Measurements from ENCODE around the gene RASD2. TPM values are rescaled to one million over a fixed set of nuclear protein-coding genes. Genes with fewer than 3 reads are reported as not detected.
A peak's percentile ranks its signal among the peaks of the same experiment; 100 is the strongest.

Gene RASD2
- total RNA-seq, 6 experiments from 2014 or later = not detected

DNA sequence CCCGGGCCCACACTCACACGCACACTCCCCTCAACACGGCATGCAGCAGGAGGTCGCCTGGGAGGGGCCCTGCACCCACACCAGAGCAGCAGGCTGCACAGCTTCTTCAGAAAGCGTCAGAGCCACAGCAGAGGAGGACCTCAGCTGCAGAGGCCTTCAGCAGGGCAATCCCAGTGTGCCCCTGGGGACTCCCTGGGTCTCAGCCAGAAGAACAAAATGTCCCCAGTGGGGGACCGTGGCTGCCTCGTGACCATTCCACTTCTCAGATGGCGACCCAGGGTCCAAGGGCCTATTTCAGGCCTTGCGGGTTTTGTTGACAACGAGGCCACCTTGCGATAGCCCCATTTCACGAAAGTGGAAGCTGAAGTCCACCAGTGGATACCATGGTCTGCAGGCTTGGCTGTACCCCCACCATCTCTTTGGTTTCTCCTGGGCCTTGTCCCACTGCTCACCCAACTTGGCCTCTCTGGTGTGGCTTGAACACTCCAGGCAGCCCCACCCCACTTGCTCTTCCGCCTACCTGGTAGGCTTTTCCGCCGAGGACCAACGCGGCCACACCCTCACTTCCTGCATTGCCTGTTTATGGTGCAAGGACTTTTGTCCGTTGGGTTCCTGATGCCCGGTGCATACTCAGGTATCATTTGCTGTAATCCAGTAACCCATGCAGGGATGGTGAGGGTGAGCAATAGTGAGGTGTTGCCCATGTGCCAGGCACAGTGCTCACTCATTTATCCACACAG, 38.4 kb downstream of the RASD2 start:
- H3K4me3 Mint-ChIP-seq = no peak overlapping the region
- no peak for DNase-seq
- H3K36me3 Mint-ChIP-seq (ENCODE audit: low read depth) = no peaks in the 10 kb centered on the region
- no peaks in the 10 kb centered on the region for H3K9me3 Mint-ChIP-seq
- no peak overlapping the region for H3K27ac Mint-ChIP-seq
- peaks cover 12% of the 10 kb centered on the region for H3K27me3 Mint-ChIP-seq (ENCODE audit: insufficient read depth)
- TF ChIP-seq, protein P1, sequence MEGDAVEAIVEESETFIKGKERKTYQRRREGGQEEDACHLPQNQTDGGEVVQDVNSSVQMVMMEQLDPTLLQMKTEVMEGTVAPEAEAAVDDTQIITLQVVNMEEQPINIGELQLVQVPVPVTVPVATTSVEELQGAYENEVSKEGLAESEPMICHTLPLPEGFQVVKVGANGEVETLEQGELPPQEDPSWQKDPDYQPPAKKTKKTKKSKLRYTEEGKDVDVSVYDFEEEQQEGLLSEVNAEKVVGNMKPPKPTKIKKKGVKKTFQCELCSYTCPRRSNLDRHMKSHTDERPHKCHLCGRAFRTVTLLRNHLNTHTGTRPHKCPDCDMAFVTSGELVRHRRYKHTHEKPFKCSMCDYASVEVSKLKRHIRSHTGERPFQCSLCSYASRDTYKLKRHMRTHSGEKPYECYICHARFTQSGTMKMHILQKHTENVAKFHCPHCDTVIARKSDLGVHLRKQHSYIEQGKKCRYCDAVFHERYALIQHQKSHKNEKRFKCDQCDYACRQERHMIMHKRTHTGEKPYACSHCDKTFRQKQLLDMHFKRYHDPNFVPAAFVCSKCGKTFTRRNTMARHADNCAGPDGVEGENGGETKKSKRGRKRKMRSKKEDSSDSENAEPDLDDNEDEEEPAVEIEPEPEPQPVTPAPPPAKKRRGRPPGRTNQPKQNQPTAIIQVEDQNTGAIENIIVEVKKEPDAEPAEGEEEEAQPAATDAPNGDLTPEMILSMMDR (IDR thresholded peaks at IDR 0.05) = no peak
- no peaks in the 10 kb centered on the region for H3K4me1 Mint-ChIP-seq (ENCODE audit: low read depth)

DNA sequence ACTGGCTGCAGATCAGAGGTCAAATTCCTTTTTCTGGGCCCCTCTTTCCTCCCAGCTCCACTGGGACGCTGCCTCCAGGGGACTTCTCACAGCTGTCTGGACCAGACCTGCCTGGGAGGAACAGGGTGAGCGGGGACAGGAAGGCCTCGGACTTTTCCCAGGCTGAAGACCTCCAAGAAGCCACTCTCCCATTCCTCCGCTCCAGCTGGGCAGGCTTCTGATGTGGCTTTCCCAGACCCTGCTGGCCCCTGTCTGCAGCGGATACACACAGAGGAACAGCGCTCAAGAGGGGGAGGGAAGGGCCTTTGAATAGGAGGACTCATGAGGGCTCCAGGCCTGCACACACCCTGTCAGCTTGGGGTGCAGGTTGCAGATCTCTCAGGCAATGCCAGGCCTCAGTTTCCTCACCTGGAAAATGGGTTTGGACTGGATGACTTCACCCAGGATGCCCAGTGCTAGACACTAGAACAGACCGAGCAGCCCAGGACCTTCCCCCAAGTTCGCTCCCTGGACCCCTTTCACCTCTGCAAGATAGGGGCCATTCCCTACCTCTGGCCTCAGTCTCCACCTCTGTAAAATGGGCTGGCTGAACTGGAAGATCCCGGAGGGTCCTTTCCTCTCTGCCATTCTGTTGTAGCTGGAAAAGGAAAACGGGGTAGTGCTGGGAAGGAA, 39.9 kb downstream of the RASD2 start:
- Mint-ChIP-seq H3K36me3 (ENCODE audit: low read depth) (no peaks in the 10 kb centered on the region), H3K4me1 (ENCODE audit: low read depth) (no peaks in the 10 kb centered on the region), H3K27me3 (ENCODE audit: insufficient read depth) (peaks cover 5% of the 10 kb centered on the region; the same call in 1 of the 2 replicates), H3K9me3 (no peaks in the 10 kb centered on the region), H3K27ac (no peak overlapping the region), H3K4me3 (no peak overlapping the region)
- TF ChIP-seq, protein P1 (IDR thresholded peaks at IDR 0.05) = no peak
- DNase-seq = no peak

DNA sequence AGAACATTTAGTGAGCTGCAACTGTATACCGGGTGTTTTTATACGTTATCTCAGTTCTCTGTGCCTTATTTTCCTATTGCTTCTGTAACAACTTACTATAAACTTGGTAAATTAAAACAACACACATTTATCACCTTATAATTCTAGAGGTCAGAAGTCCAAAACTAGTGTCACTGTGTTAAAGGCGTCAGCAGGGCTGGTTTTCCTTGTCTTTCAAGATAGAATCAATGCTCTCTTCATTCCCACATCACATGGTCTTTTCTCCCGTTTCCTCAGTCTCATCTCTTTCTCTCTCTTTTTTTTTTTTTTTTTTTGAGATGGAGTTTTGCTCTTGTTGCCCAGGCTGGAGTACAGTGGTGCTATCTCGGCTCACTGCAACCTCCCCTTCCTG, 40.4 kb downstream of the RASD2 start:
- TF ChIP-seq, protein P1 (IDR thresholded peaks at IDR 0.05) = no peak
- H3K27me3 Mint-ChIP-seq (ENCODE audit: insufficient read depth) = no peaks in the 10 kb centered on the region; the same call in 1 of the 2 replicates
- H3K36me3 Mint-ChIP-seq (ENCODE audit: low read depth) = no peaks in the 10 kb centered on the region
- no peaks in the 10 kb centered on the region for H3K4me1 Mint-ChIP-seq (ENCODE audit: low read depth)
- no peak overlapping the region for H3K27ac Mint-ChIP-seq
- H3K4me3 Mint-ChIP-seq = no peak overlapping the region
- no peak for DNase-seq
- H3K9me3 Mint-ChIP-seq = no peaks in the 10 kb centered on the region

DNA sequence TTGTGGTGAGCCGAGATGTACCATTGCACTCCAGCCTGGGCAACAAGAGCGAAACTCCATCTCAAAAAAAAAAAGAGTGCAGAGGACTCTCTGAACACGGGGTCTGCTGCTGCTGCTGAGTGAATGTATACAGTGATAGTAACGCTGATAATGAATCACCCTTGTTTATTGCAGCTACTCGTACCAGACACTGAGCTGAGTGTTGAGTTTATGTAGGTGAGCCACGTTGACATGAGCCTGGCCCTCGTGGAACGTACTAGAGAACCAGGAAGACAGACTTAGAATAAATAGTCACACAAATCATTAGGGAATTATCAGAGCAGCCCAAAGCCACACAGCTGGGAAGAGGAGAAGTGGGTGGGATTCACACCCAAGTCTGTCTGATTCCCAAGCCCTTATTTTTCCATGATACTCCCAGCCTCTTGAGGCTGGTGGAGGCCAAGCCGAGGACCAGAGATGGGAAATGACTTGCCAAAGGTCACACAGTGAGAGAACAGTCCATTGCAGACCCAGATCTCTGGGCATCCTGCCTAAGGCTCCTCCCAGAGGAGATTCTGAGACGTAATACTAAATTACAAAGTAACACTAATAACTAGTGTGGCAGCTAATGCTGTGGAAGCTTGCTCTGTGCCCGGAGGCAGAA, 41.7 kb downstream of the RASD2 start:
- Mint-ChIP-seq H3K9me3 (no peaks in the 10 kb centered on the region), H3K36me3 (ENCODE audit: low read depth) (no peaks in the 10 kb centered on the region), H3K27ac (no peak overlapping the region), H3K4me3 (no peak overlapping the region), H3K4me1 (ENCODE audit: low read depth) (no peaks in the 10 kb centered on the region), H3K27me3 (ENCODE audit: insufficient read depth) (no peaks in the 10 kb centered on the region; the same call in 1 of the 2 replicates)
- TF ChIP-seq, protein P1 (IDR thresholded peaks at IDR 0.05) = no peak
- DNase-seq = no peak

DNA sequence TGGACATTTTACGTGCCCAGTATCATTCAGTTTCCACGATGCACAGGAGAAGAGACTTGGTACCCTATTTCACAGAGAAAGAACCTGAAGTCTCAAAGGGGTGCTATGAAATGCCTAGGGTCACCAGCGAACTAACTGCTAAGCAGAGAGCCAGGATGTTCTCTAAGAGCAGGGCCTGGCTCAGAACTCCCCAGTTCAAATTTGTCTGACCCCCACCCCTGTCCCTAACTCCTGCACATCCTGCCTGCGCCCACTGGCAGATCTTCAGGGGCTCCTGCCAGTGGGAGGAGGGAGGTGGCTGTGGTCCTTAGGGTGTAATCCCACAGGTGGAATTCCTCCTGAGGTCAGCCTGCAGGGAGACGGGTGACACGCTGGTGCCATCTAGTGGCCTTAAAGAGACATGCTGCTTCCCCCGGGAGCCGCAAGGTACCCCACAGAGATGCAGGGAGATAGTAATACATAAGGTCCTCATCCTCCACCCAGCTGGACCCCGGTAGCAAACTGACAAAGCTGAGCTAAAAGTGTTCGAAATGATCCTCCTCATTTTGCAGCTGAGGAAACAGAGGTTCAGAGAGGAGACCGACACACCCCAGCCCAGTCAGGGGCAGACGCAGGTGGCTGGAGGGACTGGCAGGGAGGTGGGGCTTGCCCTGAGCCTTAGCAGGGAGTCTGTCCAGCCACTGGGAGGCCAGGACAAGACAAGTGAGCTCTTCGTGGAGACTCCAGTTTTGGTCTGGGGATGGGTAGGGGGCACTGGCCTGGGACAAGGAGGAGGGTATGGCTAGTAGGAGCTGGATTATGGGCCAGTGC, 42.4 kb downstream of the RASD2 start:
- H3K9me3 Mint-ChIP-seq = no peaks in the 10 kb centered on the region

More for the DNA sequence above, 42.4 kb downstream of the RASD2 start:
- Mint-ChIP-seq H3K27me3 (ENCODE audit: insufficient read depth) (no peaks in the 10 kb centered on the region; the same call in 1 of the 2 replicates), H3K36me3 (ENCODE audit: low read depth) (no peaks in the 10 kb centered on the region), H3K4me1 (ENCODE audit: low read depth) (no peaks in the 10 kb centered on the region), H3K27ac (no peak overlapping the region), H3K4me3 (no peak overlapping the region)
- DNase-seq = no peak
- TF ChIP-seq, protein P1 (IDR thresholded peaks at IDR 0.05) = peak; percentile 94
